IMR-90 (cell line): ENCODE data around the gene SPNS2. TPM values are rescaled to one million over a fixed set of nuclear protein-coding genes. Genes with fewer than 3 reads are reported as not detected.

Source experiments
- ATAC-seq: fragments of 200-7000 bp; cut with Tn5 transposase; 2 replicates; pipeline ENCODE4 v1.9.1; 2020; ENCODE audit warnings: low read depth, mild to moderate bottlenecking, moderate library complexity
- BruUV-seq: library from RNA; stranded (reverse); fragments of 400-500 nt; replicated peaks from 2 replicates; lab custom pipeline; 2021; lab: Mats Ljungman, UMichigan
- CTCF ChIA-PET: fragments of 300-600 bp; formaldehyde crosslinking; extraction: SDS; loops from one replicate; lab custom pipeline; 2021; ENCODE audit warnings: antibody characterized with exemption; lab: Yijun Ruan, JAX
- POLR2A ChIA-PET: fragments of 300-600 bp; sonication (Branson Sonifier 250); formaldehyde crosslinking; loops from one replicate; lab custom pipeline; 2022; ENCODE audit warnings: antibody characterized with exemption; ENCODE audit not compliant: unreplicated experiment; lab: Charles Lee
- DNase-seq: peaks from one replicate; pipeline ENCODE4 v3.0.0; 2013
- H2AFZ ChIP-seq: replicated peaks from 2 replicates; pipeline ENCODE3; 2013; ENCODE audit warnings: low read length, mild to moderate bottlenecking; ENCODE audit not compliant: poor library complexity
- H2AK5ac ChIP-seq: 2 replicates; pipeline ENCODE4 v1.6.1; 2013; ENCODE audit warnings: low read depth, low read length, inconsistent platforms
- H2AK9ac ChIP-seq: replicated peaks from 2 replicates; pipeline ENCODE3; 2013; ENCODE audit warnings: mild to moderate bottlenecking, low read depth, low read length, moderate library complexity; ENCODE audit not compliant: poor library complexity
- H2BK120ac ChIP-seq: 2 replicates; pipeline ENCODE4 v1.6.1; 2013; ENCODE audit warnings: low read depth, low read length, inconsistent platforms
- H2BK15ac ChIP-seq: 3 replicates; pipeline ENCODE4 v1.6.1; 2013; ENCODE audit warnings: low read depth, low read length, inconsistent platforms
- H2BK20ac ChIP-seq: 2 replicates; pipeline ENCODE4 v1.6.1; 2013; ENCODE audit warnings: low read depth, mild to moderate bottlenecking, inconsistent platforms, low read length, moderate library complexity
- H2BK5ac ChIP-seq: 2 replicates; pipeline ENCODE4 v1.6.1; 2013; ENCODE audit warnings: mild to moderate bottlenecking, low read depth, low read length, inconsistent platforms; ENCODE audit not compliant: poor library complexity, severe bottlenecking
- H3K14ac ChIP-seq: replicated peaks from 2 replicates; pipeline ENCODE4 v1.6.1; 2013; ENCODE audit warnings: low read depth, low read length, inconsistent platforms
- H3K18ac ChIP-seq: 2 replicates; pipeline ENCODE4 v1.6.1; 2013; ENCODE audit warnings: low read depth, low read length, control low read depth
- H3K23ac ChIP-seq: 2 replicates; pipeline ENCODE4 v1.6.1; 2013; ENCODE audit warnings: low read depth, low read length, inconsistent platforms
- H3K27ac ChIP-seq: 2 replicates; pipeline ENCODE4 v1.5.1; 2013; ENCODE audit warnings: mild to moderate bottlenecking, control low read depth, low read length; ENCODE audit not compliant: insufficient read depth
- H3K27me3 ChIP-seq: 2 replicates; pipeline ENCODE4 v1.6.1; 2013; ENCODE audit warnings: low read length; ENCODE audit not compliant: control insufficient read depth, insufficient read depth
- H3K36me3 ChIP-seq: 2 replicates; pipeline ENCODE4 v1.6.1; 2013; ENCODE audit warnings: low read length, mixed read lengths; ENCODE audit not compliant: control insufficient read depth, insufficient read depth
- H3K4ac ChIP-seq: 2 replicates; pipeline ENCODE4 v1.6.1; 2013; ENCODE audit warnings: low read depth, low read length, inconsistent platforms
- H3K4me1 ChIP-seq: 2 replicates; pipeline ENCODE4 v1.6.1; 2013; ENCODE audit warnings: low read length, mixed read lengths; ENCODE audit not compliant: control insufficient read depth, insufficient read depth
- H3K4me2 ChIP-seq: 2 replicates; pipeline ENCODE4 v1.6.1; 2013; ENCODE audit warnings: low read depth, mild to moderate bottlenecking, control low read depth, low read length, moderate library complexity
- H3K4me3 ChIP-seq: 2 replicates; pipeline ENCODE4 v1.5.1; 2013; ENCODE audit warnings: low read depth, mild to moderate bottlenecking, control low read depth, low read length, moderate library complexity; ENCODE audit not compliant: insufficient read depth
- H3K56ac ChIP-seq: 2 replicates; pipeline ENCODE4 v1.6.1; 2013; ENCODE audit warnings: low read length, inconsistent platforms; ENCODE audit not compliant: insufficient read depth; ENCODE audit errors: extremely low read depth
- H3K79me1 ChIP-seq, 2 experiments: 2 replicates each; pipeline ENCODE4 v1.6.1; 2013; ENCODE audit warnings: low read length in 2 of 2, inconsistent platforms in 1 of 2, low read depth in 1 of 2
- H3K9ac ChIP-seq: 2 replicates; pipeline ENCODE4 v1.6.1; 2013; ENCODE audit warnings: low read depth, low read length, control low read depth
- H3K9me1 ChIP-seq: 2 replicates; pipeline ENCODE4 v1.6.1; 2013; ENCODE audit warnings: low read length, inconsistent platforms; ENCODE audit not compliant: insufficient read depth
- H3K9me3 ChIP-seq: 2 replicates; pipeline ENCODE4 v1.6.1; 2013; ENCODE audit warnings: low read length; ENCODE audit not compliant: control insufficient read depth, insufficient read depth
- H4K20me1 ChIP-seq: 2 replicates; pipeline ENCODE4 v1.6.1; 2013; ENCODE audit warnings: low read length, inconsistent platforms; ENCODE audit not compliant: insufficient read depth
- H4K5ac ChIP-seq: 2 replicates; pipeline ENCODE4 v1.6.1; 2013; ENCODE audit warnings: mild to moderate bottlenecking, low read depth, low read length, control low read depth
- H4K8ac ChIP-seq, 2 experiments: 2 replicates each; pipeline ENCODE4 v1.6.1; 2013; ENCODE audit warnings: low read depth in 2 of 2, low read length in 2 of 2, control low read depth in 1 of 2, inconsistent platforms in 1 of 2
- H4K91ac ChIP-seq: 2 replicates; pipeline ENCODE4 v1.6.1; 2013; ENCODE audit warnings: low read depth, low read length, inconsistent platforms; ENCODE audit not compliant: insufficient read depth
- BHLHE40 ChIP-seq: fragments of 150-350 bp; IDR thresholded peaks from 2 replicates; pipeline ENCODE4 v1.6.1; 2016; ENCODE audit warnings: mild to moderate bottlenecking, low read depth, low read length
- CEBPB ChIP-seq: IDR thresholded peaks from 2 replicates; pipeline ENCODE4 v1.6.1; 2012; ENCODE audit warnings: low read depth, low read length, improper control_type of control experiment
- CHD1 ChIP-seq: IDR thresholded peaks from 2 replicates; pipeline ENCODE4 v1.6.1; 2012; ENCODE audit warnings: low read depth, low read length, improper control_type of control experiment
- FOS ChIP-seq: fragments of 150-350 bp; IDR thresholded peaks from 2 replicates; pipeline ENCODE4 v1.6.1; 2016; ENCODE audit warnings: low read depth, low read length
- MAFK ChIP-seq: IDR thresholded peaks from 2 replicates; pipeline ENCODE4 v1.6.1; 2012; ENCODE audit warnings: low read depth, low read length, improper control_type of control experiment
- MAZ ChIP-seq: IDR thresholded peaks from 2 replicates; pipeline ENCODE4 v1.6.1; 2012; ENCODE audit warnings: low read depth, mild to moderate bottlenecking, low read length, improper control_type of control experiment, moderate library complexity, borderline replicate concordance
- MXI1 ChIP-seq: IDR thresholded peaks from 2 replicates; pipeline ENCODE4 v1.6.1; 2012; ENCODE audit warnings: low read depth, mild to moderate bottlenecking, low read length, moderate library complexity, borderline replicate concordance
- NFE2L2 ChIP-seq: fragments of 150-350 bp; IDR thresholded peaks from 2 replicates; pipeline ENCODE4 v1.6.1; 2016; ENCODE audit warnings: low read depth, mild to moderate bottlenecking, low read length
- POLR2A ChIP-seq: IDR thresholded peaks from 2 replicates; pipeline ENCODE4 v1.6.1; 2012; ENCODE audit warnings: mild to moderate bottlenecking, low read depth, low read length
- RAD21 ChIP-seq: IDR thresholded peaks from 2 replicates; pipeline ENCODE4 v1.6.1; 2012; ENCODE audit warnings: low read length, improper control_type of control experiment
- RCOR1 ChIP-seq: IDR thresholded peaks from 2 replicates; pipeline ENCODE4 v1.6.1; 2012; ENCODE audit warnings: mild to moderate bottlenecking, low read length, improper control_type of control experiment; ENCODE audit not compliant: insufficient replicate concordance
- RFX5 ChIP-seq: IDR thresholded peaks from 2 replicates; pipeline ENCODE4 v1.8.0; 2012; ENCODE audit warnings: low read depth, mild to moderate bottlenecking, low read length, moderate library complexity
- SMC3 ChIP-seq: fragments of 150-350 bp; IDR thresholded peaks from 2 replicates; pipeline ENCODE4 v1.6.1; 2016; ENCODE audit warnings: low read depth, mild to moderate bottlenecking, antibody characterized with exemption, low read length, moderate library complexity
- whole genome bisulfite sequencing, 2 experiments: methylation state at CpG; one replicate each; pipeline versions ENCODE4 v1.1.5 to v1.1.7; 2013; ENCODE audit warnings: missing lambda C conversion rate in 2 of 2; ENCODE audit not compliant: insufficient read length in 1 of 2; ENCODE audit errors: extremely low coverage in 2 of 2; 5-methylcytosine and 5-hydroxymethylcytosine counted together
- dilution Hi-C: fragments of 300-500 bp; cut with HindIII; formaldehyde crosslinking; loops from one replicate; pipeline ENCODE4 v1.14.3; 2018; ENCODE audit warnings: low sequenced_read_pairs; ENCODE audit not compliant: unreplicated experiment
- in situ Hi-C: fragments of 300-500 bp; cut with MboI; formaldehyde crosslinking; loops from 3 replicates; pipeline ENCODE4 v1.14.3; 2019; ENCODE audit warnings: low sequenced_read_pairs, inconsistent platforms, mixed read lengths
- intact Hi-C: fragments of 100-400 bp; cut with micrococcal nuclease; formaldehyde crosslinking; loops from 2 replicates; pipeline ENCODE4 v1.10.0; 2022
- polyA plus RNA-seq, 3 experiments: library from polyadenylated mRNA; depleted of rRNA; stranded (reverse); fragments of >200 nt; gene quantifications; 2 replicates each; pipeline ENCODE4 v1.2.3, GENCODE V29; 2012; ENCODE audit warnings: low replicate concordance in 1 of 3
- total RNA-seq: library from RNA; depleted of rRNA; stranded (reverse); fragments of >200 nt; gene quantifications from 2 replicates; pipeline ENCODE4 v1.2.3, GENCODE V29; 2012
- TF ChIP-seq, protein P1 (sequence below): fragments of 150-350 bp; IDR thresholded peaks from 2 replicates; pipeline ENCODE4 v1.6.1; 2017; ENCODE audit warnings: mild to moderate bottlenecking, antibody characterized with exemption, low read length, low read depth
- TF ChIP-seq, protein P2 (sequence below): fragments of 150-350 bp; IDR thresholded peaks from 2 replicates; pipeline ENCODE4 v1.6.1; 2016; ENCODE audit warnings: low read depth, mild to moderate bottlenecking, low read length, moderate library complexity, borderline replicate concordance
- TF ChIP-seq, protein P3 (sequence below): conservative IDR thresholded peaks from 2 replicates; pipeline ENCODE4 v1.5.1; 2012; ENCODE audit warnings: mild to moderate bottlenecking, low read depth, low read length, improper control_type of control experiment

SPNS2 gene
- total and polyA plus RNA-seq, 2 of the 4 experiments (the other 2 are of a cell fraction), result under 0.01 TPM; not detected in 1

DNA sequence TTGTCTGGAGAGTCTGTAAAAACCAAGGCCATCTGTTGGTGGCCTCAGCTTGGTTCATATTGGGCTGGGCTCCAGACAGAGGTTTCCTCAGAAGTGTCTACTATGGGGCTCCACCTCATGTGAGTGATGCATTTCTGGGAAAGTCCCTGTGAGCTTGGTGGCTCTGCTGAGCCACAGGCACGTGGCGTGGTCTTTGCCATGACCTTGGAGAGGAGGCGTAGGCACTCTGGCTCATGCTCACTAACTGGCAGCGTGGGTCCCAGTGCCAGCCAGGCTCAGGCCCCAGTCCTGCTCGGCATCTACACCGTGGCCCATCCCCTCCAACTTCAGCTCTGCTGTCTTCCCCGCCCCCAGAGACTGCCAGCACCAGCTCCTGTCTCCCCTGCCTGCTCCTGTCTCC is 75.0 kb downstream of the SPNS2 start:
- no peak overlapping the region for H4K5ac ChIP-seq
- H3K36me3 ChIP-seq, result no peaks in the 10 kb centered on the region
- dilution Hi-C loops (no loop called here), in situ Hi-C loops (loop anchor here (10.0 kb wide), 1 partner anchor 311 kb away; no protein-coding TSS in a partner anchor), intact Hi-C loops (no loop called here)
- no peak for ATAC-seq
- no peak overlapping the region for H3K4ac ChIP-seq
- H3K14ac ChIP-seq, result no peak overlapping the region
- H3K4me2 ChIP-seq, result no peak overlapping the region
- H3K18ac ChIP-seq, result no peak overlapping the region
- H2BK5ac ChIP-seq, result no peak overlapping the region
- no peak overlapping the region for H3K27ac ChIP-seq
- POLR2A ChIA-PET, result no interaction called here
- H2BK15ac ChIP-seq, result no peak overlapping the region
- no peaks in the 10 kb centered on the region for H3K79me1 ChIP-seq
- no peak overlapping the region for H2BK20ac ChIP-seq
- no peak overlapping the region for H3K9ac ChIP-seq
- H2AFZ ChIP-seq, result no peak overlapping the region
- BruUV-seq, result no TSS peak
- H2AK5ac ChIP-seq, result no peak overlapping the region
- TF ChIP-seq POLR2A (no peak), RAD21 (no peak), MAZ (no peak), RFX5 (no peak), SMC3 (no peak), CEBPB (no peak), BHLHE40 (no peak), MXI1 (no peak), RCOR1 (no peak), MAFK (no peak), NFE2L2 (no peak), CHD1 (no peak), FOS (no peak)
- TF ChIP-seq, protein P1, sequence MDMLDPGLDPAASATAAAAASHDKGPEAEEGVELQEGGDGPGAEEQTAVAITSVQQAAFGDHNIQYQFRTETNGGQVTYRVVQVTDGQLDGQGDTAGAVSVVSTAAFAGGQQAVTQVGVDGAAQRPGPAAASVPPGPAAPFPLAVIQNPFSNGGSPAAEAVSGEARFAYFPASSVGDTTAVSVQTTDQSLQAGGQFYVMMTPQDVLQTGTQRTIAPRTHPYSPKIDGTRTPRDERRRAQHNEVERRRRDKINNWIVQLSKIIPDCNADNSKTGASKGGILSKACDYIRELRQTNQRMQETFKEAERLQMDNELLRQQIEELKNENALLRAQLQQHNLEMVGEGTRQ, result no peak
- TF ChIP-seq, protein P2, sequence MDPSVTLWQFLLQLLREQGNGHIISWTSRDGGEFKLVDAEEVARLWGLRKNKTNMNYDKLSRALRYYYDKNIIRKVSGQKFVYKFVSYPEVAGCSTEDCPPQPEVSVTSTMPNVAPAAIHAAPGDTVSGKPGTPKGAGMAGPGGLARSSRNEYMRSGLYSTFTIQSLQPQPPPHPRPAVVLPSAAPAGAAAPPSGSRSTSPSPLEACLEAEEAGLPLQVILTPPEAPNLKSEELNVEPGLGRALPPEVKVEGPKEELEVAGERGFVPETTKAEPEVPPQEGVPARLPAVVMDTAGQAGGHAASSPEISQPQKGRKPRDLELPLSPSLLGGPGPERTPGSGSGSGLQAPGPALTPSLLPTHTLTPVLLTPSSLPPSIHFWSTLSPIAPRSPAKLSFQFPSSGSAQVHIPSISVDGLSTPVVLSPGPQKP, result no peak
- TF ChIP-seq, protein P3, sequence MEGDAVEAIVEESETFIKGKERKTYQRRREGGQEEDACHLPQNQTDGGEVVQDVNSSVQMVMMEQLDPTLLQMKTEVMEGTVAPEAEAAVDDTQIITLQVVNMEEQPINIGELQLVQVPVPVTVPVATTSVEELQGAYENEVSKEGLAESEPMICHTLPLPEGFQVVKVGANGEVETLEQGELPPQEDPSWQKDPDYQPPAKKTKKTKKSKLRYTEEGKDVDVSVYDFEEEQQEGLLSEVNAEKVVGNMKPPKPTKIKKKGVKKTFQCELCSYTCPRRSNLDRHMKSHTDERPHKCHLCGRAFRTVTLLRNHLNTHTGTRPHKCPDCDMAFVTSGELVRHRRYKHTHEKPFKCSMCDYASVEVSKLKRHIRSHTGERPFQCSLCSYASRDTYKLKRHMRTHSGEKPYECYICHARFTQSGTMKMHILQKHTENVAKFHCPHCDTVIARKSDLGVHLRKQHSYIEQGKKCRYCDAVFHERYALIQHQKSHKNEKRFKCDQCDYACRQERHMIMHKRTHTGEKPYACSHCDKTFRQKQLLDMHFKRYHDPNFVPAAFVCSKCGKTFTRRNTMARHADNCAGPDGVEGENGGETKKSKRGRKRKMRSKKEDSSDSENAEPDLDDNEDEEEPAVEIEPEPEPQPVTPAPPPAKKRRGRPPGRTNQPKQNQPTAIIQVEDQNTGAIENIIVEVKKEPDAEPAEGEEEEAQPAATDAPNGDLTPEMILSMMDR, result no peak
- H3K23ac ChIP-seq, result no peak overlapping the region
- H4K91ac ChIP-seq, result no peak overlapping the region
- no peak overlapping the region for H3K56ac ChIP-seq
- peaks cover 42% of the 10 kb centered on the region for H3K27me3 ChIP-seq
- no peaks in the 10 kb centered on the region for H3K9me1 ChIP-seq
- no peak overlapping the region for H2AK9ac ChIP-seq
- H2BK120ac ChIP-seq, result no peak overlapping the region
- CTCF ChIA-PET, result no interaction called here
- H4K8ac ChIP-seq, result no peak overlapping the region
- no peak overlapping the region for H3K4me3 ChIP-seq
- H3K4me1 ChIP-seq, result peaks cover 1% of the 10 kb centered on the region; the same call in 1 of the 2 replicates
- no peaks in the 10 kb centered on the region for H3K9me3 ChIP-seq
- no peaks in the 10 kb centered on the region for H4K20me1 ChIP-seq
- WGBS, 2 experiments, result 81% methylated on average over 3 of the region's 7 CpGs; no CpG with 5 or more reads in 1 of the 2 experiments
- no peak for DNase-seq
